NCI-H1694 (cell line): Measurements from ENCODE around the gene CPED1.

ENCODE experiments used
- DNase-seq: peaks from one replicate; lab custom pipeline; 2025; lab: John Stamatoyannopoulos, UW

Gene CPED1

GRCh38 chr7:121151774-121152221 is 163.3 kb downstream of the CPED1 start:
- DNase-seq = no peak

GRCh38 chr7:121153411-121153810 is 164.9 kb downstream of the CPED1 start:
- DNase-seq = no peak

GRCh38 chr7:121153995-121154394 is 165.5 kb downstream of the CPED1 start:
- no peak for DNase-seq

- DNase-seq = no peak
Observed at GRCh38 chr7:121156825-121157224, 168.3 kb downstream of the CPED1 start.

- no peak for DNase-seq
Observed at GRCh38 chr7:121157341-121157751, 168.8 kb downstream of the CPED1 start.

- no peak for DNase-seq
Observed at GRCh38 chr7:121157885-121158590, 169.5 kb downstream of the CPED1 start.

GRCh38 chr7:121158665-121159064 is 170.2 kb downstream of the CPED1 start:
- no peak for DNase-seq

- DNase-seq = no peak
Observed at GRCh38 chr7:121159553-121159952, 171.0 kb downstream of the CPED1 start.

- DNase-seq = no peak
Observed at GRCh38 chr7:121160150-121161008, 171.9 kb downstream of the CPED1 start.

GRCh38 chr7:121163699-121164098 is 175.2 kb downstream of the CPED1 start:
- DNase-seq = no peak

- no peak for DNase-seq
Observed at GRCh38 chr7:121164247-121164646, 175.7 kb downstream of the CPED1 start.

GRCh38 chr7:121166916-121167315 is 178.4 kb downstream of the CPED1 start:
- no peak for DNase-seq

- no peak for DNase-seq
Observed at GRCh38 chr7:121167971-121168370, 179.5 kb downstream of the CPED1 start.

- no peak for DNase-seq
Observed at GRCh38 chr7:121169469-121169868, 181.0 kb downstream of the CPED1 start.

- DNase-seq = no peak
Observed at GRCh38 chr7:121172484-121172883, 184.0 kb downstream of the CPED1 start.

GRCh38 chr7:121175826-121176225 is 187.3 kb downstream of the CPED1 start:
- DNase-seq = no peak

- DNase-seq = no peak
Observed at GRCh38 chr7:121178452-121178851, 189.9 kb downstream of the CPED1 start.

- no peak for DNase-seq
Observed at GRCh38 chr7:121178869-121179497, 190.5 kb downstream of the CPED1 start.

- no peak for DNase-seq
Observed at GRCh38 chr7:121180436-121181063, 192.0 kb downstream of the CPED1 start.

- DNase-seq = no peak
Observed at GRCh38 chr7:121181357-121181756, 192.8 kb downstream of the CPED1 start.

- DNase-seq = no peak
Observed at GRCh38 chr7:121182281-121182680, 193.8 kb downstream of the CPED1 start.

- no peak for DNase-seq
Observed at GRCh38 chr7:121182902-121183301, 194.4 kb downstream of the CPED1 start.
